ENCODE data around the gene FBXO8. TPM values are rescaled to one million over a fixed set of nuclear protein-coding genes. Genes with fewer than 3 reads are reported as not detected.
"Not testable (repeated sequence)": the region's sequence is repeated elsewhere in the genome, so short reads cannot be mapped to it uniquely, and the experiment has no call there.

Gene FBXO8
- total RNA-seq, 1 experiment from 2014 or later, result 8.9 TPM

DNA sequence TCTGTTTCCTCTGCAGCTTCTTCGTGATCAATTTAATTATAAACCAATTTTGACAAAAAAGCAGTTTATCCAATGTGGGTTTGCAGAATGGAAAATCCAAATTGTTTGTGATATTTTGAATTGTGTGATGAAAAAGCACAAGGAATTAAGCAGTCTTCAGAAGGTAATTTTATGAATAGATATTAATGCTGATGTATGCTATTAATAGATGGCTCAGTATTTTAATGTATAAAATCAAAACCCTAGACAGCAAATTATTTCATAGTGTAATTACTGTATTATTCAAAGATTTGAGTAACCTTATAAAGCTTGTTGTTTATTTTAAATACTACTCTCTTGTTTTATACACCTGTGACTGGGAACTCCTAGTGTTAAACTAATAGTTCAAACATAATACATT, 20.2 kb upstream of the FBXO8 start:
- no peak overlapping the region for H2BK12ac ChIP-seq (ENCODE audit: insufficient read length, low read depth, low read length)
- no peaks in the 10 kb centered on the region for H3K27me3 ChIP-seq (ENCODE audit: insufficient read depth, low read length)
- no peak overlapping the region for H4K8ac ChIP-seq (replicated peaks; ENCODE audit: insufficient read length, low read depth, low read length)
- H2BK5ac ChIP-seq (ENCODE audit: insufficient read length, low read length), result no peak overlapping the region
- H3K4me1 ChIP-seq (ENCODE audit: insufficient read depth, low read length), result no peaks in the 10 kb centered on the region
- H3K18ac ChIP-seq (ENCODE audit: insufficient read length, low read depth, low read length), result no peak overlapping the region
- no peak overlapping the region for H3K23ac ChIP-seq (ENCODE audit: insufficient read length, low read depth, low read length)
- no peak overlapping the region for H3K56ac ChIP-seq (ENCODE audit: insufficient read length, low read depth, low read length)
- H3K79me1 ChIP-seq (ENCODE audit: insufficient read depth, low read depth, low read length, poor library complexity, severe bottlenecking), result no peaks in the 10 kb centered on the region
- no peak overlapping the region for H2AK5ac ChIP-seq (ENCODE audit: insufficient read length, low read length)
- no peak overlapping the region for H3K27ac ChIP-seq (ENCODE audit: insufficient read length, low read depth, low read length)
- no peak overlapping the region for H4K91ac ChIP-seq (ENCODE audit: insufficient read length, low read depth, low read length)
- no peak for DNase-seq
- no peaks in the 10 kb centered on the region for H3K23me2 ChIP-seq (ENCODE audit: insufficient read length, low read depth, low read length, poor library complexity, severe bottlenecking)
- H2BK120ac ChIP-seq (ENCODE audit: low read depth, low read length, poor library complexity, severe bottlenecking), result no peak overlapping the region
- no peaks in the 10 kb centered on the region for H3K27me3 Mint-ChIP-seq (ENCODE audit: low read depth)
- H3K14ac ChIP-seq (ENCODE audit: insufficient read depth, low read length), result no peak overlapping the region
- no peak overlapping the region for H3K27ac Mint-ChIP-seq
- H3K9me3 ChIP-seq (ENCODE audit: control insufficient read depth, low read depth, low read length), result no peaks in the 10 kb centered on the region
- no peak overlapping the region for H3K4ac ChIP-seq (ENCODE audit: low read depth, low read length)
- H3K9ac ChIP-seq (ENCODE audit: extremely low read depth, insufficient read length, low read length), result no peak overlapping the region
- peaks cover 0 to 29% (median 16%) of the 10 kb centered on the region in 3 experiments; a peak in 5 of 7 replicates for H3K36me3 Mint-ChIP-seq (ENCODE audit: insufficient read depth in 1 of 3, low read depth in 3 of 3)
- no peak overlapping the region for H2BK15ac ChIP-seq (ENCODE audit: low read depth, low read length)
- TF ChIP-seq, protein P1, sequence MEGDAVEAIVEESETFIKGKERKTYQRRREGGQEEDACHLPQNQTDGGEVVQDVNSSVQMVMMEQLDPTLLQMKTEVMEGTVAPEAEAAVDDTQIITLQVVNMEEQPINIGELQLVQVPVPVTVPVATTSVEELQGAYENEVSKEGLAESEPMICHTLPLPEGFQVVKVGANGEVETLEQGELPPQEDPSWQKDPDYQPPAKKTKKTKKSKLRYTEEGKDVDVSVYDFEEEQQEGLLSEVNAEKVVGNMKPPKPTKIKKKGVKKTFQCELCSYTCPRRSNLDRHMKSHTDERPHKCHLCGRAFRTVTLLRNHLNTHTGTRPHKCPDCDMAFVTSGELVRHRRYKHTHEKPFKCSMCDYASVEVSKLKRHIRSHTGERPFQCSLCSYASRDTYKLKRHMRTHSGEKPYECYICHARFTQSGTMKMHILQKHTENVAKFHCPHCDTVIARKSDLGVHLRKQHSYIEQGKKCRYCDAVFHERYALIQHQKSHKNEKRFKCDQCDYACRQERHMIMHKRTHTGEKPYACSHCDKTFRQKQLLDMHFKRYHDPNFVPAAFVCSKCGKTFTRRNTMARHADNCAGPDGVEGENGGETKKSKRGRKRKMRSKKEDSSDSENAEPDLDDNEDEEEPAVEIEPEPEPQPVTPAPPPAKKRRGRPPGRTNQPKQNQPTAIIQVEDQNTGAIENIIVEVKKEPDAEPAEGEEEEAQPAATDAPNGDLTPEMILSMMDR (conservative IDR thresholded peaks at IDR 0.05), result no peak
- no peaks in the 10 kb centered on the region for H4K20me1 ChIP-seq (ENCODE audit: control insufficient read depth, insufficient read depth, insufficient read length)
- no peak overlapping the region for H3T11ph ChIP-seq (ENCODE audit: low read length)
- H3K79me2 ChIP-seq (ENCODE audit: insufficient read depth, low read length), result no peaks in the 10 kb centered on the region
- no peak overlapping the region for H3K4me3 Mint-ChIP-seq
- H3K4me2 ChIP-seq (ENCODE audit: insufficient read depth, insufficient read length, low read length), result no peak overlapping the region
- H3K4me1 Mint-ChIP-seq, result no peaks in the 10 kb centered on the region
- H2BK20ac ChIP-seq (ENCODE audit: low read depth, low read length, poor library complexity, severe bottlenecking), result no peak overlapping the region
- no peak overlapping the region for H4K5ac ChIP-seq (ENCODE audit: insufficient read length, low read depth, low read length)
- no CpG with 5 or more reads among the region's 1 CpG for WGBS (ENCODE audit: extremely low coverage, insufficient read length, low lambda C conversion rate)
- H2AFZ ChIP-seq (ENCODE audit: low read length), result no peak overlapping the region
- H3K9me3 Mint-ChIP-seq, result no peaks in the 10 kb centered on the region

DNA sequence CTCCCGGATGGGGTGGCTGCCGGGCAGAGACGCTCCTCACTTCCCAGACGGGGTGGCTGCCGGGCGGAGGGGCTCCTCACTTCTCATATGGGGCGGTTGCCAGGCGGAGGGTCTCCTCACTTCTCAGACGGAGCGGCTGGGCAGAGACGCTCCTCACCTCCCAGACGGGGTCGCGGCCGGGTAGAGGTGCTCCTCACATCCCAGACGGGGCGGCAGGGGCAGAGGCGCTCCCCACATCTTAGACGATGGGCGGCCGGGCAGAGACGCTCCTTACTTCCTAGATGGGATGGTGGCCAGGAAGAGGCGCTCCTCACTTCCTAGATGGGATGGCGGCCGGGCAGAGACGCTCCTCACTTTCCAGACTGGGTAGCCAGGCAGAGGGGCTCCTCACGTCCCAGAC, 11.7 kb upstream of the FBXO8 start:
- peaks cover 21 to 29% of the 10 kb centered on the region in 2 experiments for H3K9me3 Mint-ChIP-seq
- H4K5ac ChIP-seq (ENCODE audit: insufficient read length, low read depth, low read length); H3T11ph ChIP-seq (ENCODE audit: low read length); H2BK20ac ChIP-seq (ENCODE audit: low read depth, low read length, poor library complexity, severe bottlenecking); H2BK12ac ChIP-seq (ENCODE audit: insufficient read length, low read depth, low read length); H3K27ac Mint-ChIP-seq; H3K9ac ChIP-seq (ENCODE audit: extremely low read depth, insufficient read length, low read length); H3K9me3 ChIP-seq (ENCODE audit: control insufficient read depth, low read depth, low read length); H2BK120ac ChIP-seq (ENCODE audit: low read depth, low read length, poor library complexity, severe bottlenecking); DNase-seq; H2AK5ac ChIP-seq (ENCODE audit: insufficient read length, low read length); H3K4me1 ChIP-seq (ENCODE audit: insufficient read depth, low read length); H3K56ac ChIP-seq (ENCODE audit: insufficient read length, low read depth, low read length); H3K79me2 ChIP-seq (ENCODE audit: insufficient read depth, low read length); H3K27me3 Mint-ChIP-seq (ENCODE audit: low read depth); H4K91ac ChIP-seq (ENCODE audit: insufficient read length, low read depth, low read length); H3K23ac ChIP-seq (ENCODE audit: insufficient read length, low read depth, low read length); H4K20me1 ChIP-seq (ENCODE audit: control insufficient read depth, insufficient read depth, insufficient read length); H3K18ac ChIP-seq (ENCODE audit: insufficient read length, low read depth, low read length); H3K27ac ChIP-seq (ENCODE audit: insufficient read length, low read depth, low read length); H3K23me2 ChIP-seq (ENCODE audit: insufficient read length, low read depth, low read length, poor library complexity, severe bottlenecking); H3K4ac ChIP-seq (ENCODE audit: low read depth, low read length); H4K8ac ChIP-seq (replicated peaks; ENCODE audit: insufficient read length, low read depth, low read length); H2BK5ac ChIP-seq (ENCODE audit: insufficient read length, low read length); H3K27me3 ChIP-seq (ENCODE audit: insufficient read depth, low read length); H3K4me2 ChIP-seq (ENCODE audit: insufficient read depth, insufficient read length, low read length); H2BK15ac ChIP-seq (ENCODE audit: low read depth, low read length); H3K14ac ChIP-seq (ENCODE audit: insufficient read depth, low read length); H3K4me3 Mint-ChIP-seq; H3K79me1 ChIP-seq (ENCODE audit: insufficient read depth, low read depth, low read length, poor library complexity, severe bottlenecking); H2AFZ ChIP-seq (ENCODE audit: low read length); H3K4me1 Mint-ChIP-seq: not testable (repeated sequence)
- WGBS (ENCODE audit: extremely low coverage, insufficient read length, low lambda C conversion rate), result no CpG with 5 or more reads among the region's 27 CpGs
- peaks cover 25 to 38% (median 36%) of the 10 kb centered on the region in 3 experiments for H3K36me3 Mint-ChIP-seq (ENCODE audit: insufficient read depth in 1 of 3, low read depth in 3 of 3)
